Peyer's patch (tissue), 4 donors: ENCODE data around the gene TBX15. TPM values are rescaled to one million over a fixed set of nuclear protein-coding genes. Genes with fewer than 3 reads are reported as not detected.

ENCODE experiments used
- DNase-seq, 3 donors: peaks; one replicate each; pipeline ENCODE4 v3.0.0-alpha.2; 2017 to 2019
- H3K27ac ChIP-seq, 4 donors: fragments of 200-600 bp; sonication (generic); one replicate each; pipeline ENCODE4 v1.5.1; 2016 to 2019
- H3K27me3 ChIP-seq, 2 donors: fragments of 200-600 bp; sonication (generic); one replicate each; pipeline ENCODE4 v1.5.1; 2019
- H3K36me3 ChIP-seq, 3 donors: fragments of 200-600 bp; sonication (generic); one replicate each; pipeline ENCODE4 v1.5.1; 2016 to 2019
- H3K4me1 ChIP-seq, 4 donors: fragments of 200-600 bp; sonication (generic); one replicate each; pipeline ENCODE4 v1.5.1; 2016 to 2019
- H3K4me3 ChIP-seq, 4 donors: fragments of 200-600 bp; sonication (generic); 1 replicate in 3 of 4; 2 replicates in 1 of 4; pipeline ENCODE4 v1.5.1; 2016 to 2019; ENCODE audit warnings: mild to moderate bottlenecking in 1 of 4
- H3K9me3 ChIP-seq, 4 donors: fragments of 200-600 bp; sonication (generic); one replicate each; pipeline ENCODE4 v1.5.1; 2016 to 2019; ENCODE audit warnings: mild to moderate bottlenecking in 1 of 4
- CTCF ChIP-seq, 6 experiments: fragments of 450-650 bp in 4 of 6; fragments of 200-600 bp in 2 of 6; sonication (generic) in 1 of 6; IDR thresholded peaks; one replicate each; pipeline ENCODE4 v1.5.1; 2017 to 2019; ENCODE audit warnings: antibody characterized with exemption in 6 of 6, mild to moderate bottlenecking in 3 of 6, moderate library complexity in 1 of 6
- POLR2A ChIP-seq, 2 donors: fragments of 450-650 bp; IDR thresholded peaks; one replicate each; pipeline ENCODE4 v1.5.1; 2017; ENCODE audit warnings: antibody characterized with exemption in 2 of 2, mild to moderate bottlenecking in 2 of 2, moderate library complexity in 2 of 2
- total RNA-seq, 4 donors: library from RNA; depleted of rRNA; stranded (reverse); fragments of >200 nt; gene quantifications; one replicate each; pipeline ENCODE4 v1.1.0, GENCODE V29; 2016

The TBX15 gene
- total RNA-seq, 4 donors from 2014 or later: 0.40 to 3.3 TPM; not detected in 2

GRCh38 chr1:118907466-118907865 lies 80.7 kb downstream of the TBX15 start:
- H3K36me3 ChIP-seq: no peaks in the 10 kb centered on the region
- H3K9me3 ChIP-seq: no peaks in the 10 kb centered on the region
- H3K27ac ChIP-seq: no peak overlapping the region
- H3K4me1 ChIP-seq: no peaks in the 10 kb centered on the region
- no peak for DNase-seq
- no peak for TF ChIP-seq POLR2A (IDR thresholded peaks at IDR 0.05)
- TF ChIP-seq CTCF (IDR thresholded peaks at IDR 0.05): no peak
- H3K4me3 ChIP-seq: no peak overlapping the region
- no peaks in the 10 kb centered on the region for H3K27me3 ChIP-seq

- no peaks in the 10 kb centered on the region for H3K27me3 ChIP-seq
- H3K36me3 ChIP-seq: no peaks in the 10 kb centered on the region
- no peak for TF ChIP-seq POLR2A (IDR thresholded peaks at IDR 0.05)
- TF ChIP-seq CTCF (IDR thresholded peaks at IDR 0.05): no peak
These were observed 82.5 kb downstream of the TBX15 start for GRCh38 chr1:118905671-118906070.

GRCh38 chr1:118905196-118905595 lies 82.9 kb downstream of the TBX15 start:
- DNase-seq: no peak
- H3K27ac ChIP-seq: no peak overlapping the region

More at GRCh38 chr1:118905671-118906070, 82.5 kb downstream of the TBX15 start:
- no peaks in the 10 kb centered on the region for H3K4me1 ChIP-seq
- DNase-seq: no peak
- no peak overlapping the region for H3K27ac ChIP-seq
- H3K4me3 ChIP-seq: no peak overlapping the region
- no peaks in the 10 kb centered on the region for H3K9me3 ChIP-seq

GRCh38 chr1:118902711-118903191 lies 85.4 kb downstream of the TBX15 start:
- Histone ChIP-seq H3K36me3 (no peaks in the 10 kb centered on the region), H3K27ac (no peak overlapping the region), H3K9me3 (no peaks in the 10 kb centered on the region), H3K4me3 (no peak overlapping the region), H3K4me1 (no peaks in the 10 kb centered on the region), H3K27me3 (no peaks in the 10 kb centered on the region)
- TF ChIP-seq CTCF (IDR thresholded peaks at IDR 0.05) (no peak), POLR2A (IDR thresholded peaks at IDR 0.05) (no peak)
- no peak for DNase-seq

More at GRCh38 chr1:118905196-118905595, 82.9 kb downstream of the TBX15 start:
- Histone ChIP-seq H3K4me1 (no peaks in the 10 kb centered on the region), H3K9me3 (no peaks in the 10 kb centered on the region), H3K36me3 (no peaks in the 10 kb centered on the region), H3K27me3 (no peaks in the 10 kb centered on the region), H3K4me3 (no peak overlapping the region)
- TF ChIP-seq CTCF (IDR thresholded peaks at IDR 0.05) (no peak), POLR2A (IDR thresholded peaks at IDR 0.05) (no peak)

GRCh38 chr1:118902299-118902698 lies 85.8 kb downstream of the TBX15 start:
- TF ChIP-seq CTCF (IDR thresholded peaks at IDR 0.05) (no peak), POLR2A (IDR thresholded peaks at IDR 0.05) (no peak)
- no peaks in the 10 kb centered on the region for H3K27me3 ChIP-seq
- H3K4me1 ChIP-seq: no peaks in the 10 kb centered on the region
- no peak for DNase-seq
- H3K4me3 ChIP-seq: no peak overlapping the region
- no peaks in the 10 kb centered on the region for H3K9me3 ChIP-seq
- H3K36me3 ChIP-seq: no peaks in the 10 kb centered on the region
- no peak overlapping the region for H3K27ac ChIP-seq
